ENCODE measurements around the gene UBE2D2.

DNA sequence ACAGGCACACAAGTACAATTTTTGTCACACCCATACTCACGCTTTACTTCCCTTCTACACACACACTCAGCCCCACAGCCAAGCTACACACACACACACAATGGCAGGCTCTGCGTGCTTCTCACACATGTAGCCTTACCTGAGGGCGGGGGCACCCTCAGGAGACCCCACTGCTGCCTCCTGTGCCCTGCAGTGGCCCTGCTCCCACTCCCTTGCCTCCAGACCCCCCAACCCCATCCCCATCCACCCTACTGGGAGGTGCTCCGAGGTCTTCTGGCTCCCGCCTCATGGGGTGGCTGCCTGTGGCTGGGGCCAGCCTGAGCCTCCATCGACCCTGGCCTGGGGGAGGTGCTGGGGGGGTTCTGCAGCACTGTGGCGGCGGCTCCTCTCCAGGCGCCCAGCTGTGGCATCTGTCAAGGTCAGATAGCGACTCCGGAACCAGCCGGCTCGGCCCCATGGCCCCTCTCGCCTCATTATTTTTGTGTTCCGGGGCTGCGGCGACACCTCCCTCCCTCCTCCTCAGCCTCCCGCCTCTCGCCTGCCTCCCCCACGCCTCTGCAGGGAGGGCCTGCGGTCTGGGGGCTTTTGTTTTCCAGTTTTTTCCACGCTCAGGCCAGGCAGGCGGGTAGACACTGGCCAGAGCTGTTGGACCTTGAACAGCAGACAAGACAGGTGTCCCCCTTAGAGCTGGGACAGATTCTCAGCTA, 108.7 kb downstream of the UBE2D2 start:
- no peak for TF ChIP-seq TAF1 (IDR thresholded peaks at IDR 0.05; ENCODE audit: low read depth, low read length)
- TF ChIP-seq POLR2A (IDR thresholded peaks at IDR 0.05; ENCODE audit: low read depth, low read length): no peak; the same call in 1 of the 2 replicates
- no peak for TF ChIP-seq POLR2AphosphoS5 (IDR thresholded peaks at IDR 0.05; ENCODE audit: low read depth, low read length)

Data from GM12891 (cell line).